ENCODE results near the gene FARP2.

Gene FARP2

DNA sequence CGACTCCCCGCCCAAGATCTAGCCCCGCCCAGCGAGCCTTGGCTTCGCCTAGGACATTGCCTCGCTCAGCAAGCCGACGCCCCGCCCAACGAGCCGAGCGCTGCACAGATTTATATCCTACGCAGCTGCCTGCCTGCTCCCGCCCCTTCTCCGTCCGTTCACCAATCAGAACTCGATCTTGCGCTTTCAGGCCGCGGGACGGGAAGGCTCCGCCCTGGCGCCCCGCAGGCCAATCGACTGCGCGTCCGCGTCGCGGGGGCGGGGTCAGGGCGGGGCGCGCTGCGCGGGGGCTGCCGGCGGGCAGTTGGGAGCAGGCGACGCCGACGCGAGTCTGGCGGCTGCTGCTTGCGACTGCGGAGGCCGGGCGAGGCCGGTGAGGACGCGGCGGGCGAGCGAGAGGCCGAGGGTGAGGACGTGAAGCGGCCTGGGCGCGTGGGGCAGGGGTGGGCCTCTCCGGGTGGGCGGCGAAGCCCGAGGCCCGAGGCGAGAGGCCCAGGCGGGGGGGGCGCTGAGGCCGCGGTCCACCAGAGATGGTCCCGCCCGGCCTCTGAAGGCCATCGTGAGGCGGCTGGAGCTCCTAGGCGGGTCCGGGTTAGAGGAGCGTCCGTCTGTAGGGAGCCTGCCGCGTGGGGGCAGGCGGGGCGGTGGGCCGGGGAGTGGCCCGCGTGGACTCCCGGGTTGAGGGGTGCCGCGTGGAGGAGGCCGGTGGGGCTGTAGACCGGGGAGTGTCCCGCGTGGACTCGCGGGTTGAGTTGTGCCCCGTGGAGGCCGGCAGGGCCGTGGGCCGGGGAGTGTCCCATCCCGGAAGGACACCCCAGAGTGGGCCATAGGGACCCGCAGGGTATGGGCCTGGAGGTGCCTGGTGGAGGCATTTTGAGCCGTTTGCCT, at the start of gene FARP2:
Gene FARP2 (plus strand): TSS at position 303 of the 888 bp plus-strand sequence. CDS start 16,823 bp downstream, outside the sequence.
- TF ChIP-seq CTCF (IDR thresholded peaks at IDR 0.05), result no peak

- no peak for TF ChIP-seq CTCF (IDR thresholded peaks at IDR 0.05)
Measured at GRCh38 chr2:241307055-241307454, 49.0 kb upstream of the FARP2 start.

DNA sequence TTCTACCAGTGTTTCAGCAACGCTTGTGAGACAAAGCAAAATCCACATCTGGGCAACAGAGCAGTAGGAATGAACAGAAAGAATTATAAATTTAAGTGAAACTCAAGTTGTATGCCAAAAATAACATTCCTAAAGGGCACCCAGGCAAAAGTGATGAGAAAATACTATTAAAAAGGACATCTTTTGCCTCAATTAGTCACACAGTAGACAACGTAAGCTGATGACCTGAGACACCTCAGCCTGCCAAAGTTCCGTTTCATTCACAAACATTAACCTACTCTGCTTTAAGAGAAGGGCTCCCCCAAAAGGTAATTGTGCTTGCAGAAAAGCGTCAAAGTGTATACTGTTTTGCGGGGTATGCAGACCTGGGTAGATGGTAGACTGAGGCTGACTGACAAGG, 47.8 kb upstream of the FARP2 start:
- no peak for TF ChIP-seq CTCF (IDR thresholded peaks at IDR 0.05)

DNA sequence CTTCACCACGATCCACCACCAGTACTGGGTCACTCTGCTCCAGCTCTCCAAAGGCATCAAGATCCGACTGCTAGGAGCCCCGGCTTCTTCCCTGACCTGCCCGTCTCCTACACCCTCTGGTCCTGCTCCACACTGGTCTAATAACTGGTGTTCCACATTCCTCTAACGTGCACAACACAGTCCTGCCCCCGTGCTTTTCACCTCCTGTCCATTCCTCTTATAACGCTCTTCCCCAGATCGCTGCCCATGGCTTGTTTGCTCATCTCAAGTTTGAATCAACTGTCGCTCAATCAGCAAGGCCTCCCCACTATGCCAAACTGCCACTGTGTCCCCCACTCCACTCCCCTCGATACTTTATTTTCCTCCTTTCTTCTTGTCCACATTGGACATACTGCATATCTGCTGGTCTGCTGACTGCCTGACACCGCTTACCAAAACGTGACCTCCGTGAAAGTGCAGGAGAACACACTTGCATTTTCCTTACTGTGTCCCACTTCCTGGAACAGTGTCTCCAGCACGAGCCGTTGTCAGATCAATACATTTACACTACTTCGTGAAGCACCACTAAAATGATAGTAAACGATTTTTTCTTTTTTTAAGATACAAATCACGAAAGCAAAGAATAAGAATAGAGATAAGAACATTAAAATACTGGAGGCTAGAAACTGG, 47.1 kb upstream of the FARP2 start:
- TF ChIP-seq CTCF (IDR thresholded peaks at IDR 0.05), result no peak

- TF ChIP-seq CTCF (IDR thresholded peaks at IDR 0.05), result no peak
Measured at GRCh38 chr2:241309684-241310117, 46.4 kb upstream of the FARP2 start.

DNA sequence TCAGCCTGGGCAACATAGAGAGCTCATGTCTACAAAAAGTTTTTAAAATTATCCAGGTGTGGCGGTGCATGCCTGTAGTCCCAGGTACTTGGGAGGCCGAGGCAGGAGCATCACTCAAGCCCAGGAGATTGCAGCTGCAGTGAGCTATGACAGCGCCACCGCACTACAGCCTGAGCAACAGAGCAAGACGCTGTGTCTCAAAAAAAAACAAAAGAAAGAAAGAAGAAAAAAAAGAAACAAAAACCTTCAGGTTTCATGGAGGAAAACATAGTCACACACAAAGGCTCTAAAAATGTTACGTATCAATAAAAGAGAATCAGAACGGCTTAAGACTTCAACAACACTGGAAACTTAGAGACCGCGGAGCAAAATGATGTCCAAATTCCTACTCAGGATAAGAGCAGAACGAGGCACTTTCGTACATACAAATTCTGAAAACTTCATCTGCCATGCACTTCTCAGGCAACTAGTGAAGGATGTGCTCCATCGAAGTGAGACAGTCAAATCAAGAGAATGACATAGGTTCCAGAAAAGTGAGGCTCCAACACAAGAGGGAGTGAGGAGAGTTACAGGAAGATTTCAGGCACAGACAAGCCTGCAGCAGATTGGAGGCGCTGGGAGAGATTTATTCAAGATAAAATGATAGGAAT, 45.0 kb upstream of the FARP2 start:
- no peak for TF ChIP-seq CTCF (IDR thresholded peaks at IDR 0.05)

DNA sequence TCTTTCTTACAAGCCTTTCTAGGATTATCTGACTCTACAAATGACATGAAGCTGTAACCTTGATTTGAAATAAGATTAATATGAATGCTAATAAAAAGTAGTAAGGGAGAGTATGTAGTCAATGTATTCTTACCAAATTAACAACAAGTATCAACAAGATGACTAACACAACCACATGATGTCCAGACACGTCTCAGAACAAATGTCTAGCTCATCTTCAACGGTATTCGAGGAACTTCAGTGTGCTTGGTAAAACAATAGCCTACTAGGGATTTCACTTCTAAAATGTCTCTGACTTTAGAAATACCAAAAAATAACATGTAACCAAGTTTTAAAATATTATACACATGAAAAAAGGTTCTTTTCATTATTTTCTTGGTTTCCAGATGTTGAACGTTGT, 44.0 kb upstream of the FARP2 start:
- no peak for TF ChIP-seq CTCF (IDR thresholded peaks at IDR 0.05)
